Activated T-cell treated with anti-CD3 and anti-CD28 coated beads for 48 hours (primary cell): ENCODE results near the gene GNB5.
"Not testable (repeated sequence)": the region's sequence is repeated elsewhere in the genome, so short reads cannot be mapped to it uniquely, and the experiment has no call there.

Experiments used
- DNase-seq: peaks from one replicate; pipeline ENCODE4 v3.0.0-alpha.2; 2020; ENCODE audit warnings: low read depth

Gene GNB5

DNA sequence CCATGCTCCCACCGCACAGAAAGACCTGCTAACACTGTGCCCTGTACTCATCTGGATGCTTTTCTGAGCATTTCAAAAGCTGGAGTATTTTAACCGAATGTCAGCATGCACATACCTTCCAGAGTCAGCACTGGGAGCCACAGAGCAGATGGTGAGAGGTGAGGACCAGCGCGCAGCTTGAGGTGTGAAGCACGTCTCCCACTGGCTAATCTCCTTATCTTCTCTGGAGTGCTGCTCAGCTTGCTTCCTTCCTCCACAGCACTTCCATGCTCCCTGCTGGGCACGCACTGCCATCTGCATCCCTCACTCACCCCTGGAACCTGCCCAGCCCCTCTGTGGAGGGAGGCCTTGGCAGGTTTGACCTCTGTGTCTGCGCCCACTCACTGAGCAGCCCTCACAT, at the start of gene GNB5:
TSS of gene GNB5 (minus strand) at position 186 of the 400 bp plus-strand sequence. CDS start 6,716 bp downstream, outside the sequence.
- DNase-seq, result no peak

- no peak for DNase-seq
These were observed 49.0 kb upstream of the GNB5 start for GRCh38 chr15:52240166-52240565.

DNA sequence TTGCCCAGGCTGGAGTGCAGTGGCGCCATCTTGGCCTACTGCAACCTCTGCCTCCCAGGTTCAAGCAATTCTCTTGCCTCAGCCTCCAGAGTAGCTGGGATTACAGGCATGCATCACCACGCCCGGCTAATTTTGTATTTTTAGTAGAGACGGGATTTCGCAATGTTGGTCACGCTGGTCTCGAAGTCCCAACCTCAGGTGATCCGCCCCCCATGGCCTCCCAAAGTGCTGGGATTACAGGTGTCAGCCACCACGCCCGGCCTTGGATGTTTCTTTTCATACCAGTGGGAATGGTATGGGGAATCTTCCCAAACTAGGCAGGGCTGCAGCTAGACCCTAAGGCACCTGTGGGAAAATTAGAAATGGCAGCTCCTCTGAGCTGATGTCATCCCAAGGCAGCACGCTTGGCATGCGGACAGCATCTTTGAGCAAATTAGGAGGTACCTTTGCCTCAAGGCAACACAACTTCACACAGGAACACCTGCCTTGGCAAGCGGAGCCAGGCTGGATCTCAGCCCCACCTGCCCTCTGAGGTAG, 47.9 kb upstream of the GNB5 start:
- DNase-seq, result not testable (repeated sequence)

DNA sequence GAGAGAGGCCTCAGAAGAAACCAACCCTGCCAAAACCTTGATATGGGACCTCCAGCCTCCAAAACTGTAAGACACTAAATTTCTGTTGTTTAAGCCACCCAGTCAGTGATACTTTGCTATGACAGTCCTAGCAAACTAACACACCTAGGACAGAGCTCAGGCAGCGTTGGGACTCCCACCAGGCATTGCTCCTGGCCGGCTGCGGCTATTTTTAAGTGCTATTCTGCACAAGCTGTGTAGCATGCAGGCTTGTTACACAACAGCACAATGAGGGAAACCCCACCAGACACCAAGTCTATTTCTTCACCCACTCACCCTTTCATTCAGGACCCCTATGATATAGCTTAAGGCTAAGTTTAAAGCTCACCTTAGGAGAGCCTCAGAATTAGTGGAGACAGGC, 47.0 kb upstream of the GNB5 start:
- DNase-seq, result no peak

GRCh38 chr15:52236013-52236412, 44.8 kb upstream of the GNB5 start:
- no peak for DNase-seq

DNA sequence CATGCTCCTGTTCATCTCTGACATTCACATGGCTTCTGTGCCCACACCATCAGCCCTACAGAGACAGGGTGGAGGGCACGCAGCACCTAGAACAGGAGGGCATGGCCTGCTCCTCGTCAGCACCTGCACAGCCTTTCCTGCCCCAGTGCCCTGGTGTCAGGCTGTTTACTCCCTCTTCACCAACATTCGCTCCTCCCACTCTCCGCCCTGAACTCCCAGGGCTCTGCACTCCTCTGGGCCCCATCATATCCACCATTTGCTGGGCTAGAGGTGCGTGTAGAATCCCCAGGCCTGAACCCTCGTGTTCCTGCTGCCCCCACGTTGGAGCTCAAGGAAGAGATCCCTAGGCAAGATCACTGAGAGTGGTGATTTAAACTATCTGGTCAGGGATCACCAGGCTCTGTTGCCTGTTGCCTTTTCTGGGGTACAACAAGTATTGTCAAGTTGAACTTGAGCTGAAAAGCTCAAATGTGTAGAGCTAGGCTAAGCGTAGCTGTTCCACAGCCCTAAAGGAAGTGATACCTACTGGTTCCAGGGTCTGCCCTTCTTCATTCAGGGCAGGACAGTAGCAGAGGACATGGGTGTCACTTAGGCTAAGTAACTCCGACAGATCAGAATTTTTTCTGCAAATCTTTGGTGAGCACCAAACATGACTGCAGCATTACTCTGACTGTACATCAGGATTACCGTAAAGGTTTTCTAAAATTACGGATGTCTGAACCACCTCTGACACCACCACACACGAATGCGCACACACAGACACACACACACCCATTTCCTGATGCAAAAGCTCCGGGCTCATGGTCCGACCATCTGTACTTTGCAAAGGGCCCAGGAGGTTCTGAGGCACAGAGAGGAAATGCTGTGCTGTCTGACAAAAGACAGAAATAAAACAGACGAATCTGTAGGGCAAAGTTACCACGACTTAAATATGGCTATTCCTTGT, 43.7 kb upstream of the GNB5 start:
- DNase-seq, result no peak

- no peak for DNase-seq
These were observed 42.2 kb upstream of the GNB5 start for GRCh38 chr15:52233405-52233804.

DNA sequence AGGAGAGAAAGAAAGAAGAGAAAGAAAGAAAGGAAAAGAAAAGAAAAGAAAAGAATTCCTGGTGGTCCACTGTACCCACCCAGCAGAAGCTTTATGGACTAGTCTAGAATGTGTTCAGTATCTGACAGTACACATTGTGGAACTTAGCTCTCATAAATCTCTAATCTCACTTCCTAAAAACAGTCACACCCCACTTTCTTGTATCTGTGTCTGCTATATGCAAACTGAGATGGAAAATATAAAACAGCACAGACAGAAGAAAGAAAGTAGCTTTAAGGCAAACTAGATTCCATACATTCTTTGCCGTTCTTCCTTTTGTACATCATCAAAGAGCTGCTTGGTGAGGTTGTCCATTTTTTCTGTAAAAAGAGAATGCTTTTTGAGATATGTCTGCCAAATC, 41.1 kb upstream of the GNB5 start:
- DNase-seq, result no peak

GRCh38 chr15:52230073-52230472, 38.9 kb upstream of the GNB5 start:
- DNase-seq, result no peak

GRCh38 chr15:52228921-52229320, 37.7 kb upstream of the GNB5 start:
- no peak for DNase-seq

GRCh38 chr15:52227456-52227855, 36.3 kb upstream of the GNB5 start:
- DNase-seq, result peak; percentile 47

GRCh38 chr15:52225230-52225629, 34.0 kb upstream of the GNB5 start:
- no peak for DNase-seq

- no peak for DNase-seq
These were observed 33.0 kb upstream of the GNB5 start for GRCh38 chr15:52224211-52224610.

DNA sequence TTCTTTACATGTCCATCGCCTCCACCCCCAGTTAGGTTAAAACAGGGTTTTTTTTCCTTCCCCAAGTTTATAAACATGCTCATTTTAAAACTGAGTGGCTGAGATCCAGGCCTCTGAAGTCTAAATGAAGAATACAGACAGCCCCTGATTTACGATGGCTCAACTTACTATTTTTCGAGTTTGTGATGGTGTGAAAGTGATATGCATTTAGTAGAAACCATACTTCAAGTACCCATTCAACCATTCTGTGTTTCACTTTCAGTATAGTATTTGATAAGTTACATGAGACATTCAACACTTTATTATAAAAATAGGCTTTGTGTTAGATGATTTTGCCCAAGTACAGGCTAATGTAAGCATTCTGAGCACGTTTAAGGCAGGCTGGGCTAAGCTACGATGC, 30.5 kb upstream of the GNB5 start:
- no peak for DNase-seq

GRCh38 chr15:52220937-52221660, 29.9 kb upstream of the GNB5 start:
- no peak for DNase-seq

GRCh38 chr15:52220251-52220650, 29.1 kb upstream of the GNB5 start:
- DNase-seq, result no peak

GRCh38 chr15:52218816-52219215, 27.6 kb upstream of the GNB5 start:
- DNase-seq, result no peak

- no peak for DNase-seq
These were observed 27.2 kb upstream of the GNB5 start for GRCh38 chr15:52218371-52218770.

- DNase-seq, result no peak
These were observed 26.0 kb upstream of the GNB5 start for GRCh38 chr15:52217186-52217585.

DNA sequence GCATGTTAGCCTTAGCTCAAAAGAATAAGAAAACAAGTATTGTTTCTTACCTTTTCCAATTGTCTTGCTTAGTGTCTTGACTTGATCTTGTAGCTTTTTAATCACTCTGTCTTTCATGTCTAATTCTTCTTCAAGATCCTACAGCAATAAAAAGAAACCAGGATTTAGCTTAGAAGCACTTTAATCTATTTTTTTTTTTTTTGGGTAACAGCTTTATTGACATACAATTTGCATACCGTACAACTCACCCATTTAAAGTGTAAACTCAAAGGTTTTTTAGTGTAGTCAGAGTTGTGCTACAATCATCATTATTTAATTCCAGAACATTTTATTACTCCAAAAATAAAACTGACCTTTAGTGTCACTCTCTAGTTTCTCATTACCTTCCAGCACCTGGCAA, 23.4 kb upstream of the GNB5 start:
- DNase-seq, result no peak

- DNase-seq, result no peak
These were observed 22.0 kb upstream of the GNB5 start for GRCh38 chr15:52213206-52213605.

DNA sequence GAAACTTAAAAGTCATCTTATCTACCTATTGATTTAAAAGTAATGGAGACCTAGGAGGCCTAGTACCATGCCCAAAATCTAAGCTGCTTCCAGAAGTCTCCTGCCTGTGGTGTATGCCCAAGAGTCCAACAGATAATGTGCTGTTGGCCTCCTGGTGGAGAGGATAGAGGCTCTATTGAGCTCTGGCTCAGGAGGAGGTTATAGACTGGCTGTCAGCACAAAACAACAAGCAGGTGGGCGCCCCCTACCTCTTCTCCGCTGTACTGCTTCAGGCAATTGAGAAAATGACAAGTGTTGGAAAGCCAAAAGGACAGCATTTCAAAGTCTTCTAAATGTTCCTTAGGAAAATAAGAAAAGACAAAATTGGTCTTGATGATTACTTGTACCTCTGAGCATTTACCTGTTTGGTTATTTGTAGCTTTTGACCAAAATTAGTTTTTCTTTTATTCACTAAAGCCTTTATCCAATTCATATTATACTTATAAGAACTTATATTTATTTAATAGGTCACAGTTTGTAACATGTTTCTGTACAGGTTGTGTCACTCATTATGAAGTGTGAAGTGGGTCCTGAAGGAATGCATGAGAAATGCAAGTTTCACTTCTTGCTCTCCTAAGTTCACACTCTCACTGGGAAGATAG, 17.2 kb upstream of the GNB5 start:
- peak; percentile 66 for DNase-seq
